SK-N-SH treated with all-trans-retinoic acid at 6 μM for 48 hours (cell line): ENCODE results near the gene NT5DC1.
"Not testable (repeated sequence)": the region's sequence is repeated elsewhere in the genome, so short reads cannot be mapped to it uniquely, and the experiment has no call there.

Source experiments
- ATAC-seq: fragments of 200-7000 bp; cut with Tn5 transposase; 3 replicates; pipeline ENCODE4 v1.9.1; 2020; ENCODE audit warnings: mild to moderate bottlenecking, moderate library complexity
- ARNTL ChIP-seq: fragments of 450-650 bp; formaldehyde crosslinking; IDR thresholded peaks from 2 replicates; pipeline ENCODE4 v1.5.0; 2020; ENCODE audit warnings: low read depth, mild to moderate bottlenecking, moderate library complexity, borderline replicate concordance
- BACH2 ChIP-seq: fragments of 250-450 bp; sonication (Bioruptor Pico); IDR thresholded peaks from 2 replicates; pipeline ENCODE4 v1.9.0; 2021; ENCODE audit warnings: mild to moderate bottlenecking, borderline replicate concordance
- CREB5 ChIP-seq: fragments of 250-450 bp; sonication (Bioruptor Pico); IDR thresholded peaks from 2 replicates; pipeline ENCODE4 v1.5.1; 2020; ENCODE audit warnings: low read depth, mild to moderate bottlenecking, moderate library complexity
- CSDC2 ChIP-seq: fragments of 250-450 bp; sonication (Bioruptor Pico); IDR thresholded peaks from 2 replicates; pipeline ENCODE4 v1.5.0; 2020; ENCODE audit warnings: mild to moderate bottlenecking, moderate library complexity
- ESRRG ChIP-seq: fragments of 250-450 bp; sonication (Bioruptor Pico); IDR thresholded peaks from 2 replicates; pipeline ENCODE4 v1.6.1; 2021; ENCODE audit warnings: mild to moderate bottlenecking
- GLIS3 ChIP-seq: fragments of 250-450 bp; sonication (Bioruptor Pico); IDR thresholded peaks from 2 replicates; pipeline ENCODE4 v1.5.0; 2020; ENCODE audit warnings: mild to moderate bottlenecking, moderate library complexity
- ISL1 ChIP-seq: fragments of 250-450 bp; sonication (Bioruptor Pico); IDR thresholded peaks from 2 replicates; pipeline ENCODE4 v2.1.2; 2022; ENCODE audit warnings: mild to moderate bottlenecking, moderate library complexity
- OSR1 ChIP-seq: fragments of 250-450 bp; sonication (Bioruptor Pico); IDR thresholded peaks from 2 replicates; pipeline ENCODE4 v1.8.0; 2022; ENCODE audit warnings: moderate library complexity, mild to moderate bottlenecking, inconsistent platforms
- POU6F1 ChIP-seq: fragments of 250-450 bp; sonication (Bioruptor Pico); IDR thresholded peaks from 2 replicates; pipeline ENCODE4 v1.8.0; 2021; ENCODE audit warnings: low read depth, mild to moderate bottlenecking, moderate library complexity, borderline replicate concordance
- PPARA ChIP-seq: fragments of 250-450 bp; sonication (Bioruptor Pico); IDR thresholded peaks from 2 replicates; pipeline ENCODE4 v1.5.0; 2020; ENCODE audit warnings: mild to moderate bottlenecking, borderline replicate concordance
- RARB ChIP-seq: fragments of 250-450 bp; sonication (Bioruptor Pico); IDR thresholded peaks from 2 replicates; pipeline ENCODE4 v1.8.0; 2021; ENCODE audit warnings: mild to moderate bottlenecking, moderate library complexity
- SNAI2 ChIP-seq: fragments of 250-450 bp; sonication (Bioruptor Pico); IDR thresholded peaks from 2 replicates; pipeline ENCODE4 v1.5.0; 2020; ENCODE audit warnings: mild to moderate bottlenecking, moderate library complexity
- TCF4 ChIP-seq: fragments of 250-450 bp; sonication (Bioruptor Pico); IDR thresholded peaks from 2 replicates; pipeline ENCODE4 v1.8.0; 2021; ENCODE audit warnings: mild to moderate bottlenecking, moderate library complexity, borderline replicate concordance
- ZFP3 ChIP-seq: fragments of 250-450 bp; sonication (Bioruptor Pico); IDR thresholded peaks from 2 replicates; pipeline ENCODE4 v1.5.0; 2020; ENCODE audit warnings: mild to moderate bottlenecking, moderate library complexity
- ZFP30 ChIP-seq: fragments of 450-650 bp; formaldehyde crosslinking; IDR thresholded peaks from 2 replicates; pipeline ENCODE4 v1.5.0; 2022; ENCODE audit warnings: mild to moderate bottlenecking, moderate library complexity
- ZNF565 ChIP-seq: fragments of 450-650 bp; formaldehyde crosslinking; conservative IDR thresholded peaks from 2 replicates; pipeline ENCODE4 v1.5.0; 2020; ENCODE audit warnings: low read depth, mild to moderate bottlenecking, moderate library complexity
- ZNF8 ChIP-seq: fragments of 450-650 bp; formaldehyde crosslinking; IDR thresholded peaks from 2 replicates; pipeline ENCODE4 v1.5.0; 2020; ENCODE audit warnings: mild to moderate bottlenecking, moderate library complexity
- TF ChIP-seq, protein P1 (sequence below): fragments of 250-450 bp; sonication (Bioruptor Pico); IDR thresholded peaks from 2 replicates; pipeline ENCODE4 v1.8.0; 2020; ENCODE audit warnings: mild to moderate bottlenecking, moderate library complexity, borderline replicate concordance
- TF ChIP-seq, protein P2 (sequence below): fragments of 250-450 bp; sonication (Bioruptor Pico); IDR thresholded peaks from 2 replicates; pipeline ENCODE4 v1.5.0; 2020; ENCODE audit warnings: mild to moderate bottlenecking, moderate library complexity
- TF ChIP-seq, protein P3 (sequence below): fragments of 250-450 bp; sonication (Bioruptor Pico); IDR thresholded peaks from 2 replicates; pipeline ENCODE4 v1.5.1; 2021; ENCODE audit warnings: mild to moderate bottlenecking, moderate library complexity

NT5DC1 gene

DNA sequence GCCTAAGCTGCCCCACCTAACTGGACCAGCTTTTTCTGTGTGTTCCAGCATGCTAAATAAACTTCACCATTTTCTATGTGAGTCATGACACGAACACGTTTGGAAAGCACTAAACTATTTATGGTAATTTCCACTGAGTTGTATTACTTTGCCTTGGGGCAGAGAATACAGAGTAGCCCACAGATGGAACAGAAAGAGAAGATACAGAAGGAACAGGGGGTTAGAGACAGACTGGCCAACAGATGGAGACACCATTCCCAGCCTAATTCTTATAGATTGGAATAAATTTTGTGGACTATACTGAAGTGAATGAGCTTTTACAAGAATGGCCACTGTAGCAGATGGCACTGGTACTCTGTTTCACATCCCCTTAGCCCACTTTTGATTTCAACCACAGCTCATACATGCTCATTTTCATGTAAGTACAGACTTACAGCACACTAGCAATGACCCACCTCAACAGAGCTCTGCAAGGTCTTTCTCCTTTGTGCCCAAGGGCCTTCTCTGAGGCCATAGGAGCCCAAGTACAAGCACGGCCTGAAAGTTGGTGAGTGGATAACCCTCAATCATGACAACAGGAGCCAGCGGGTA lies 13.1 kb upstream of the NT5DC1 start:
- peak; percentile 41; the same call in 2 of the 3 replicates for ATAC-seq
- TF ChIP-seq POU6F1 (CRISPR knock-in tag) (no peak), BACH2 (CRISPR knock-in tag) (no peak), TCF4 (CRISPR knock-in tag) (no peak), ZFP30 (no peak)

GRCh38 chr6:116088946-116089345 lies 11.7 kb upstream of the NT5DC1 start:
- TF ChIP-seq RARB (CRISPR knock-in tag) (no peak), ZNF8 (no peak), SNAI2 (CRISPR knock-in tag) (no peak), ZFP30 (no peak), TCF4 (CRISPR knock-in tag) (no peak), ISL1 (CRISPR knock-in tag) (no peak)
- TF ChIP-seq, protein P1, sequence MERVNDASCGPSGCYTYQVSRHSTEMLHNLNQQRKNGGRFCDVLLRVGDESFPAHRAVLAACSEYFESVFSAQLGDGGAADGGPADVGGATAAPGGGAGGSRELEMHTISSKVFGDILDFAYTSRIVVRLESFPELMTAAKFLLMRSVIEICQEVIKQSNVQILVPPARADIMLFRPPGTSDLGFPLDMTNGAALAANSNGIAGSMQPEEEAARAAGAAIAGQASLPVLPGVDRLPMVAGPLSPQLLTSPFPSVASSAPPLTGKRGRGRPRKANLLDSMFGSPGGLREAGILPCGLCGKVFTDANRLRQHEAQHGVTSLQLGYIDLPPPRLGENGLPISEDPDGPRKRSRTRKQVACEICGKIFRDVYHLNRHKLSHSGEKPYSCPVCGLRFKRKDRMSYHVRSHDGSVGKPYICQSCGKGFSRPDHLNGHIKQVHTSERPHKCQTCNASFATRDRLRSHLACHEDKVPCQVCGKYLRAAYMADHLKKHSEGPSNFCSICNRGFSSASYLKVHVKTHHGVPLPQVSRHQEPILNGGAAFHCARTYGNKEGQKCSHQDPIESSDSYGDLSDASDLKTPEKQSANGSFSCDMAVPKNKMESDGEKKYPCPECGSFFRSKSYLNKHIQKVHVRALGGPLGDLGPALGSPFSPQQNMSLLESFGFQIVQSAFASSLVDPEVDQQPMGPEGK, result no peak

DNA sequence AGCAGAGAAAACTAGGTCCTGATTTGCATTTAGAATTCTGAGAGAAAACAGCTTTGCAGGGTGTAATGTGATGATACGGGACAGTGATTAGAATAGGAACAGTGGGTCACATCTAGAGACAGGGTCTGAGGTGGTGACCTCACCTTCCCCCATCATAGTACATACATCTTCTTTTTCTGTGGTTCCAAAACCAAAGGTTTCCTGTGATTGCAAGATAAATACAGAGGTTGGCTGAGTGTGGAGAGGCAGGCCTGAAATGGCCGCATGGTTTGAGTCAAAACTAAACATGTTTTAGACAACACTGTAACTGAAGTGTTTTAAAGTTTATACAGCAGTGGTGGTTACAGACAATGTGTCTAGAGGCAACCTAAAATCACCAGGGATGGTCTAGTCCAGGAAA lies 10.4 kb upstream of the NT5DC1 start:
- ATAC-seq, result no peak
- no peak for TF ChIP-seq ESRRG
- TF ChIP-seq, all 23 proteins: peak for 0

More at GRCh38 chr6:116088946-116089345, 11.7 kb upstream of the NT5DC1 start:
- ATAC-seq, result no peak

GRCh38 chr6:116094041-116094440 lies 6.6 kb upstream of the NT5DC1 start:
- no peak for TF ChIP-seq CREB5
- TF ChIP-seq RARB (CRISPR knock-in tag), result no peak
- TF ChIP-seq OSR1, result no peak
- TF ChIP-seq ZNF565 (CRISPR knock-in tag), result no peak
- TF ChIP-seq, protein P2, sequence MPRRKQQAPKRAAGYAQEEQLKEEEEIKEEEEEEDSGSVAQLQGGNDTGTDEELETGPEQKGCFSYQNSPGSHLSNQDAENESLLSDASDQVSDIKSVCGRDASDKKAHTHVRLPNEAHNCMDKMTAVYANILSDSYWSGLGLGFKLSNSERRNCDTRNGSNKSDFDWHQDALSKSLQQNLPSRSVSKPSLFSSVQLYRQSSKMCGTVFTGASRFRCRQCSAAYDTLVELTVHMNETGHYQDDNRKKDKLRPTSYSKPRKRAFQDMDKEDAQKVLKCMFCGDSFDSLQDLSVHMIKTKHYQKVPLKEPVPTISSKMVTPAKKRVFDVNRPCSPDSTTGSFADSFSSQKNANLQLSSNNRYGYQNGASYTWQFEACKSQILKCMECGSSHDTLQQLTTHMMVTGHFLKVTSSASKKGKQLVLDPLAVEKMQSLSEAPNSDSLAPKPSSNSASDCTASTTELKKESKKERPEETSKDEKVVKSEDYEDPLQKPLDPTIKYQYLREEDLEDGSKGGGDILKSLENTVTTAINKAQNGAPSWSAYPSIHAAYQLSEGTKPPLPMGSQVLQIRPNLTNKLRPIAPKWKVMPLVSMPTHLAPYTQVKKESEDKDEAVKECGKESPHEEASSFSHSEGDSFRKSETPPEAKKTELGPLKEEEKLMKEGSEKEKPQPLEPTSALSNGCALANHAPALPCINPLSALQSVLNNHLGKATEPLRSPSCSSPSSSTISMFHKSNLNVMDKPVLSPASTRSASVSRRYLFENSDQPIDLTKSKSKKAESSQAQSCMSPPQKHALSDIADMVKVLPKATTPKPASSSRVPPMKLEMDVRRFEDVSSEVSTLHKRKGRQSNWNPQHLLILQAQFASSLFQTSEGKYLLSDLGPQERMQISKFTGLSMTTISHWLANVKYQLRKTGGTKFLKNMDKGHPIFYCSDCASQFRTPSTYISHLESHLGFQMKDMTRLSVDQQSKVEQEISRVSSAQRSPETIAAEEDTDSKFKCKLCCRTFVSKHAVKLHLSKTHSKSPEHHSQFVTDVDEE, result no peak
- no peak for TF ChIP-seq PPARA (CRISPR knock-in tag)
- no peak for TF ChIP-seq ZNF8
- TF ChIP-seq, protein P3, sequence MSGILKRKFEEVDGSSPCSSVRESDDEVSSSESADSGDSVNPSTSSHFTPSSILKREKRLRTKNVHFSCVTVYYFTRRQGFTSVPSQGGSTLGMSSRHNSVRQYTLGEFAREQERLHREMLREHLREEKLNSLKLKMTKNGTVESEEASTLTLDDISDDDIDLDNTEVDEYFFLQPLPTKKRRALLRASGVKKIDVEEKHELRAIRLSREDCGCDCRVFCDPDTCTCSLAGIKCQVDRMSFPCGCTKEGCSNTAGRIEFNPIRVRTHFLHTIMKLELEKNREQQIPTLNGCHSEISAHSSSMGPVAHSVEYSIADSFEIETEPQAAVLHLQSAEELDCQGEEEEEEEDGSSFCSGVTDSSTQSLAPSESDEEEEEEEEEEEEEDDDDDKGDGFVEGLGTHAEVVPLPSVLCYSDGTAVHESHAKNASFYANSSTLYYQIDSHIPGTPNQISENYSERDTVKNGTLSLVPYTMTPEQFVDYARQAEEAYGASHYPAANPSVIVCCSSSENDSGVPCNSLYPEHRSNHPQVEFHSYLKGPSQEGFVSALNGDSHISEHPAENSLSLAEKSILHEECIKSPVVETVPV, result no peak
- TF ChIP-seq ARNTL, result no peak
- TF ChIP-seq ZFP3 (CRISPR knock-in tag), result no peak
- no peak for TF ChIP-seq CSDC2 (CRISPR knock-in tag)
- TF ChIP-seq, protein P1, result no peak
- no peak for TF ChIP-seq GLIS3
- no peak for TF ChIP-seq POU6F1 (CRISPR knock-in tag)
- no peak for ATAC-seq

DNA sequence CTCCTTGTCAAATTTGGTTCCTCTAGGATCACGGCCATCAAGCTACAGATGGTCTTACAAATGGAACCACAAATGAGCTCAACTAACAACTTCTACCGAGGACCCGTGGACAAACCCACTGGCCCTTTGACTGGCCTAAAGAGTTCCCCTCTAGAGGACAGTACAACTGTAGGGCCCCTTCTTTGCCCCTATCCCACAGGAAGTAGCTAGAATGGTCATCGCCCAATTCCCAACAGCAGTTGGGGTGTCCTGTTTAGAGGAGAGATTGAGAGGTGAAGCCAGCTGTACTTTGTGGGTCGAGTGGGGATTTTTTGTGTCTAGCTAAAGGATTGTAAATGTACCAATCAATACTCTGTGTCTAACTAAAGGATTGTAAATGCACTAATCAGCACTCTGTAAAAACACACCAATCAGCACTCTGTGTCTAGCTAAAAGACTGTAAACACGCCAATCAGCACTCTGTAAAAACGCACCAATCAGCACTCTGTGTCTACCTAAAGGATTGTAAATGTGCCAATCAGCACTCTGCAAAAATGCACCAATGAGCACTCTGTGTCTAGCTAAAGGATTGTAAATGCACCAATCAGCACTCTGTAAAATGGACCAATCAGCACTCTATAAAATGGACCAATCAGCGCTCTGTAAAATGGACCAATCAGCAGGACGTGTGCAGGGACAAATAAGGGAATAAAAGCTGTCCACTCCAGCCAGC lies 4.4 kb upstream of the NT5DC1 start:
- ATAC-seq, result not testable (repeated sequence)
